SK-N-SH (cell line): ENCODE results near the gene C2CD4C. TPM values are rescaled to one million over a fixed set of nuclear protein-coding genes. Genes with fewer than 3 reads are reported as not detected.
A peak's percentile ranks its signal among the peaks of the same experiment; 100 is the strongest.

ENCODE experiments used
- CTCF ChIA-PET: fragments of 300-600, 350-600 bp; formaldehyde crosslinking; extraction: SDS; loops from one replicate; lab custom pipeline; 2021; lab: Yijun Ruan, JAX
- POLR2A ChIA-PET: fragments of 350-600 bp; sonication (Branson Sonifier 250); formaldehyde crosslinking; extraction: SDS; loops from one replicate; lab custom pipeline; 2020; ENCODE audit warnings: antibody characterized with exemption, inconsistent platforms; lab: Yijun Ruan, JAX
- DNase-seq: peaks from one replicate; pipeline ENCODE4 v3.0.0; 2012
- H2AFZ ChIP-seq: fragments of 200-600 bp; sonication (generic); 2 replicates; pipeline ENCODE4 v1.8.1; 2016; ENCODE audit warnings: antibody characterized with exemption, mild to moderate bottlenecking, low read depth
- H3F3A ChIP-seq: fragments of 200-600 bp; sonication (generic); replicated peaks from 2 replicates; pipeline ENCODE3; 2016; ENCODE audit warnings: antibody characterized with exemption, mild to moderate bottlenecking; ENCODE audit not compliant: insufficient read depth
- H3K27ac ChIP-seq, 2 experiments: fragments of 200-500 bp in 1 of 2; fragments of 200-600 bp in 1 of 2; sonication (Bioruptor generic) in 1 of 2; sonication (generic), shearing (Covaris generic) in 1 of 2; 2 replicates each; pipeline versions ENCODE4 v1.5.1 to v1.6.1; 2014 to 2016; ENCODE audit warnings: low read depth in 2 of 2, inconsistent platforms in 1 of 2, low read length in 1 of 2, mild to moderate bottlenecking in 1 of 2, mixed read lengths in 1 of 2
- H3K27me3 ChIP-seq: fragments of 200-600 bp; sonication (generic), shearing (Covaris generic); 2 replicates; pipeline ENCODE4 v1.6.1; 2016; ENCODE audit warnings: mixed run types; ENCODE audit not compliant: insufficient read depth
- H3K36me3 ChIP-seq, 2 experiments: fragments of 200-500 bp in 1 of 2; fragments of 200-600 bp in 1 of 2; sonication (Bioruptor generic) in 1 of 2; sonication (generic) in 1 of 2; replicated peaks in 1 of 2; 2 replicates each; pipeline versions ENCODE3 to v1.5.1; 2014 to 2016; ENCODE audit warnings: low read length in 1 of 2, mild to moderate bottlenecking in 1 of 2; ENCODE audit not compliant: insufficient read depth in 2 of 2, control insufficient read depth in 1 of 2
- H3K4me1 ChIP-seq, 2 experiments: fragments of 200-500 bp in 1 of 2; fragments of 200-600 bp in 1 of 2; sonication (Bioruptor generic) in 1 of 2; sonication (generic), shearing (Covaris generic) in 1 of 2; 2 replicates each; pipeline versions ENCODE4 v1.5.1 to v1.6.1; 2014 to 2016; ENCODE audit warnings: low read depth in 1 of 2, low read length in 1 of 2, mixed run types in 1 of 2; ENCODE audit not compliant: insufficient read depth in 2 of 2, control insufficient read depth in 1 of 2
- H3K4me2 ChIP-seq: fragments of 200-600 bp; sonication (generic), shearing (Covaris generic); 2 replicates; pipeline ENCODE4 v1.6.1; 2017; ENCODE audit warnings: mixed run types
- H3K4me3 ChIP-seq, 2 experiments: fragments of 200-500 bp in 1 of 2; fragments of 200-600 bp in 1 of 2; sonication (Bioruptor generic) in 1 of 2; sonication (generic), shearing (Covaris generic) in 1 of 2; 2 replicates each; pipeline versions ENCODE4 v1.5.1 to v1.8.1; 2014 to 2016; ENCODE audit warnings: low read depth in 2 of 2, inconsistent platforms in 1 of 2, low read length in 1 of 2, mild to moderate bottlenecking in 1 of 2, mixed read lengths in 1 of 2, moderate library complexity in 1 of 2
- H3K79me2 ChIP-seq: fragments of 200-600 bp; sonication (generic); 2 replicates; pipeline ENCODE4 v1.8.1; 2017; ENCODE audit warnings: mild to moderate bottlenecking; ENCODE audit not compliant: insufficient read depth
- H3K9ac ChIP-seq: fragments of 200-600 bp; sonication (generic); 2 replicates; pipeline ENCODE4 v1.6.1; 2017; ENCODE audit warnings: mixed run types
- H3K9me2 ChIP-seq: fragments of 200-600 bp; sonication (generic); 2 replicates; pipeline ENCODE4 v1.6.1; 2017; ENCODE audit warnings: mixed run types
- H3K9me3 ChIP-seq: fragments of 200-600 bp; sonication (generic); 2 replicates; pipeline ENCODE4 v1.6.1; 2017; ENCODE audit warnings: mixed run types, mild to moderate bottlenecking, moderate library complexity
- H4K20me1 ChIP-seq: fragments of 200-600 bp; sonication (generic); 2 replicates; pipeline ENCODE4 v1.6.1; 2017; ENCODE audit warnings: mild to moderate bottlenecking, mixed run types; ENCODE audit not compliant: insufficient read depth
- ELF1 ChIP-seq: IDR thresholded peaks from 2 replicates; pipeline ENCODE4 v1.4.0; 2012
- GABPA ChIP-seq: IDR thresholded peaks from 2 replicates; pipeline ENCODE4 v1.4.0; 2012; ENCODE audit warnings: low read depth, mild to moderate bottlenecking
- JUND ChIP-seq: IDR thresholded peaks from 2 replicates; pipeline ENCODE4 v1.4.0; 2012
- MXI1 ChIP-seq: IDR thresholded peaks from 2 replicates; pipeline ENCODE4 v1.6.1; 2012; ENCODE audit warnings: mild to moderate bottlenecking, low read depth, low read length, improper control_type of control experiment
- NRF1 ChIP-seq: IDR thresholded peaks from 2 replicates; pipeline ENCODE4 v1.6.1; 2012; ENCODE audit warnings: low read depth, mild to moderate bottlenecking, low read length
- RAD21 ChIP-seq: IDR thresholded peaks from 2 replicates; pipeline ENCODE4 v1.6.1; 2012; ENCODE audit warnings: mild to moderate bottlenecking, low read length
- REST ChIP-seq: IDR thresholded peaks from 2 replicates; pipeline ENCODE4 v1.6.1; 2012; ENCODE audit warnings: mild to moderate bottlenecking, low read depth, low read length, moderate library complexity
- RXRA ChIP-seq: IDR thresholded peaks from 2 replicates; pipeline ENCODE4 v1.4.0; 2012; ENCODE audit warnings: low read depth, mild to moderate bottlenecking, borderline replicate concordance
- TCF12 ChIP-seq: IDR thresholded peaks from 2 replicates; pipeline ENCODE4 v1.4.0; 2012
- TEAD4 ChIP-seq: IDR thresholded peaks from 2 replicates; pipeline ENCODE4 v1.4.0; 2012; ENCODE audit warnings: mild to moderate bottlenecking, borderline replicate concordance; ENCODE audit not compliant: insufficient read depth
- WGBS: methylation state at CpG from one replicate; pipeline ENCODE4 v1.1.6; 2017; ENCODE audit warnings: low lambda C conversion rate; 5-methylcytosine and 5-hydroxymethylcytosine counted together
- polyA plus RNA-seq, 3 experiments: library from polyadenylated mRNA; depleted of rRNA; stranded (reverse); fragments of >200 nt; gene quantifications; 2 replicates each; pipeline ENCODE4 v1.2.3, GENCODE V29; 2012
- TF ChIP-seq, protein P1 (sequence below): IDR thresholded peaks from 2 replicates; pipeline ENCODE4; 2012
- TF ChIP-seq, protein P2 (sequence below): fragments of 150-350 bp; IDR thresholded peaks from 2 replicates; pipeline ENCODE4 v1.6.1; 2017; ENCODE audit warnings: antibody characterized with exemption, low read length, low read depth, borderline replicate concordance

The C2CD4C gene
- polyA plus RNA-seq, 1 of the 3 experiments (the other 2 are of a cell fraction), result 0.23 TPM

GRCh38 chr19:408441-408901 is 476 bp downstream of the C2CD4C start:
- Histone ChIP-seq H3F3A (no peaks in the 10 kb centered on the region), H3K27ac (no peak overlapping the region; a peak in 1 of 4 replicates), H2AFZ (no peak overlapping the region), H3K4me2 (peak overlapping the region; percentile 74; the same call in 1 of the 2 replicates), H3K9me3 (no peaks in the 10 kb centered on the region), H3K9me2 (no peaks in the 10 kb centered on the region), H3K36me3 (no peaks in the 10 kb centered on the region), H3K4me3 (peak overlapping the region in 1 of 2 experiments; percentile 48; a peak in 3 of 4 replicates), H4K20me1 (no peaks in the 10 kb centered on the region), H3K4me1 (peaks cover 0 to 20% of the 10 kb centered on the region in 2 experiments; a peak in 1 of 4 replicates), H3K27me3 (peaks cover 8% of the 10 kb centered on the region; the same call in 1 of the 2 replicates), H3K79me2 (no peaks in the 10 kb centered on the region), H3K9ac (no peak overlapping the region)
- no peak for TF ChIP-seq ELF1
- TF ChIP-seq, protein P1, sequence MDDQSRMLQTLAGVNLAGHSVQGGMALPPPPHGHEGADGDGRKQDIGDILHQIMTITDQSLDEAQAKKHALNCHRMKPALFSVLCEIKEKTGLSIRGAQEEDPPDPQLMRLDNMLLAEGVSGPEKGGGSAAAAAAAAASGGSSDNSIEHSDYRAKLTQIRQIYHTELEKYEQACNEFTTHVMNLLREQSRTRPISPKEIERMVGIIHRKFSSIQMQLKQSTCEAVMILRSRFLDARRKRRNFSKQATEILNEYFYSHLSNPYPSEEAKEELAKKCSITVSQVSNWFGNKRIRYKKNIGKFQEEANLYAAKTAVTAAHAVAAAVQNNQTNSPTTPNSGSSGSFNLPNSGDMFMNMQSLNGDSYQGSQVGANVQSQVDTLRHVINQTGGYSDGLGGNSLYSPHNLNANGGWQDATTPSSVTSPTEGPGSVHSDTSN, result no peak
- TF ChIP-seq REST, result no peak
- TF ChIP-seq RXRA, result no peak
- no peak for TF ChIP-seq JUND
- no peak for TF ChIP-seq MXI1
- TF ChIP-seq RAD21, result no peak
- TF ChIP-seq TEAD4, result no peak
- TF ChIP-seq, protein P2, sequence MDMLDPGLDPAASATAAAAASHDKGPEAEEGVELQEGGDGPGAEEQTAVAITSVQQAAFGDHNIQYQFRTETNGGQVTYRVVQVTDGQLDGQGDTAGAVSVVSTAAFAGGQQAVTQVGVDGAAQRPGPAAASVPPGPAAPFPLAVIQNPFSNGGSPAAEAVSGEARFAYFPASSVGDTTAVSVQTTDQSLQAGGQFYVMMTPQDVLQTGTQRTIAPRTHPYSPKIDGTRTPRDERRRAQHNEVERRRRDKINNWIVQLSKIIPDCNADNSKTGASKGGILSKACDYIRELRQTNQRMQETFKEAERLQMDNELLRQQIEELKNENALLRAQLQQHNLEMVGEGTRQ, result no peak
- no peak for TF ChIP-seq GABPA
- no peak for TF ChIP-seq NRF1
- TF ChIP-seq TCF12, result no peak
- ChIA-PET POLR2A (no interaction called here), CTCF (interaction anchor here (0.6 to 1.1 kb wide), 3 partner anchors 24 to 102 kb away, joined by 3 read pairs; no protein-coding TSS in a partner anchor)
- 32% methylated on average over 5 of the region's 30 CpGs for WGBS
- peak; percentile 83 for DNase-seq
